Neuronal stem cell (in vitro differentiated cells): Measurements from ENCODE around the gene USP14. TPM values are rescaled to one million over a fixed set of nuclear protein-coding genes. Genes with fewer than 3 reads are reported as not detected.

Experiments used
- DNase-seq: peaks from one replicate; pipeline ENCODE4 v3.0.0-alpha.2; 2013; ENCODE audit warnings: low spot score
- H2AFZ ChIP-seq: one replicate; pipeline ENCODE4 v1.6.1; 2013; ENCODE audit warnings: mild to moderate bottlenecking, low read length, inconsistent platforms
- H2AK5ac ChIP-seq: 2 replicates; pipeline ENCODE4 v1.6.1; 2013; ENCODE audit warnings: low read depth, mild to moderate bottlenecking, inconsistent platforms, low read length, moderate library complexity, mixed read lengths
- H2BK120ac ChIP-seq: 2 replicates; pipeline ENCODE4 v1.6.1; 2013; ENCODE audit warnings: low read depth, mild to moderate bottlenecking, inconsistent platforms, low read length, moderate library complexity, mixed read lengths
- H2BK12ac ChIP-seq: one replicate; pipeline ENCODE4 v1.6.1; 2013; ENCODE audit warnings: low read length, inconsistent platforms
- H2BK15ac ChIP-seq: 2 replicates; pipeline ENCODE4 v1.6.1; 2013; ENCODE audit warnings: mild to moderate bottlenecking, low read length, inconsistent platforms, mixed read lengths
- H2BK5ac ChIP-seq: one replicate; pipeline ENCODE4 v1.6.1; 2013; ENCODE audit warnings: inconsistent platforms, mild to moderate bottlenecking, low read length, moderate library complexity
- H3K14ac ChIP-seq: one replicate; pipeline ENCODE4 v1.6.1; 2013; ENCODE audit warnings: low read length, inconsistent platforms
- H3K18ac ChIP-seq: 2 replicates; pipeline ENCODE4 v1.6.1; 2013; ENCODE audit warnings: low read length, inconsistent platforms
- H3K23ac ChIP-seq: 2 replicates; pipeline ENCODE4 v1.6.1; 2013; ENCODE audit warnings: low read depth, mild to moderate bottlenecking, mixed read lengths, low read length, inconsistent platforms; ENCODE audit not compliant: poor library complexity
- H3K27ac ChIP-seq: replicated peaks from 3 replicates; pipeline ENCODE4 v1.5.1; 2013; ENCODE audit warnings: low read length, inconsistent platforms
- H3K27me3 ChIP-seq, 3 experiments: 2 replicates each; pipeline ENCODE4 v1.6.1; 2013; ENCODE audit warnings: low read length in 3 of 3, mild to moderate bottlenecking in 2 of 3, inconsistent platforms in 1 of 3, low read depth in 1 of 3, mixed read lengths in 1 of 3, moderate library complexity in 1 of 3; ENCODE audit not compliant: control insufficient read depth in 3 of 3, insufficient read depth in 3 of 3
- H3K36me3 ChIP-seq, 2 donors: replicated peaks in 1 of 2; 2 replicates each; pipeline ENCODE4 v1.6.1; 2013; ENCODE audit warnings: low read length in 2 of 2; ENCODE audit not compliant: control insufficient read depth in 2 of 2, insufficient read depth in 2 of 2
- H3K4ac ChIP-seq: 2 replicates; pipeline ENCODE4 v1.6.1; 2013; ENCODE audit warnings: inconsistent platforms, mild to moderate bottlenecking, low read length, moderate library complexity
- H3K4me1 ChIP-seq, 2 donors: 1 replicate in 1 of 2; 2 replicates in 1 of 2; pipeline ENCODE4 v1.6.1; 2013; ENCODE audit warnings: low read length in 2 of 2, low read depth in 1 of 2; ENCODE audit not compliant: control insufficient read depth in 2 of 2, insufficient read depth in 1 of 2
- H3K4me2 ChIP-seq: one replicate; pipeline ENCODE4 v1.6.1; 2013; ENCODE audit warnings: mild to moderate bottlenecking, low read length, inconsistent platforms; ENCODE audit not compliant: insufficient read depth, poor library complexity, severe bottlenecking
- H3K4me3 ChIP-seq, 2 donors: 2 replicates each; pipeline ENCODE4 v1.5.1; 2013; ENCODE audit warnings: low read length in 2 of 2, mild to moderate bottlenecking in 2 of 2, inconsistent platforms in 1 of 2, moderate library complexity in 1 of 2
- H3K79me1 ChIP-seq: one replicate; pipeline ENCODE4 v1.6.1; 2013; ENCODE audit warnings: low read depth, mild to moderate bottlenecking, inconsistent platforms, low read length, moderate library complexity
- H3K9ac ChIP-seq: one replicate; pipeline ENCODE4 v1.6.1; 2013; ENCODE audit warnings: mild to moderate bottlenecking, low read depth, low read length, inconsistent platforms; ENCODE audit not compliant: poor library complexity
- H3K9me3 ChIP-seq, 2 donors: replicated peaks in 1 of 2; 2 replicates each; pipeline versions ENCODE3 to v1.6.1; 2013; ENCODE audit warnings: low read length in 2 of 2, mild to moderate bottlenecking in 2 of 2, inconsistent platforms in 1 of 2, low read depth in 1 of 2, mixed read lengths in 1 of 2, moderate library complexity in 1 of 2; ENCODE audit not compliant: control insufficient read depth in 2 of 2, insufficient read depth in 1 of 2
- H4K8ac ChIP-seq: one replicate; pipeline ENCODE4 v1.6.1; 2013; ENCODE audit warnings: low read depth, mild to moderate bottlenecking, inconsistent platforms, low read length, moderate library complexity
- H4K91ac ChIP-seq: one replicate; pipeline ENCODE4 v1.6.1; 2013; ENCODE audit warnings: low read length, low read depth, mild to moderate bottlenecking, inconsistent platforms; ENCODE audit not compliant: poor library complexity
- WGBS, 2 donors: extraction: QIAGEN DNeasy Blood & Tissue Kit; methylation state at CpG; one replicate each; pipeline ENCODE4 v1.1.7; 2013; ENCODE audit warnings: missing lambda C conversion rate in 2 of 2, mixed read lengths in 1 of 2; ENCODE audit not compliant: insufficient read length in 2 of 2, insufficient replicate concordance in 1 of 2; ENCODE audit errors: extremely low coverage in 2 of 2; 5-methylcytosine and 5-hydroxymethylcytosine counted together
- small RNA-seq: library from polyadenylated mRNA; stranded (forward); fragments of <200 nt; extraction: miRNeasy Mini kit (QIAGEN cat#:217004); gene quantifications from one replicate; pipeline ENCODE3, GENCODE V24; 2013; ENCODE audit not compliant: insufficient read depth

USP14 gene

DNA sequence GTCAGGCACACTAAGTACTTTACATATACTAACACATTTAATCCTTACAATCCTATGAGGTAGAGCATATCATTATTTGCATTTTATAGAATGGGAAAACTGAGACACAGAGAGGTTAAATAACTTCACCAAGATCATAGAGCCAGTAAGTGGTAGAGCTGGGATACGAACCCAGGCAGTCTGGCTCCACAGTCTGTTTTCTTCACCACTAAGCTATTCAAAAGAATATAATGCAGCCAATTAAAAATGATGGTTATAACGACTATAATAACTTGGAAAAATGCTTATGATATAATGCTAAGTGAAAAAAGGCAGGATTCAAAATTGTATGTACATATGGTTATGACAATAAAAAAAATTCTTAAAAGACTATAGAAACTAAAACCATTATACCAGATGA, 102.2 kb downstream of the USP14 start:
- Histone ChIP-seq H4K8ac (no peak overlapping the region), H3K4me3 (no peak overlapping the region), H2AK5ac (no peak overlapping the region), H3K27me3 (no peaks in the 10 kb centered on the region), H2BK15ac (no peak overlapping the region), H3K27ac (no peak overlapping the region), H3K9ac (no peak overlapping the region), H3K23ac (no peak overlapping the region), H2BK12ac (no peak overlapping the region), H3K36me3 (peaks cover 23 to 98% of the 10 kb centered on the region in 2 donors), H2AFZ (no peak overlapping the region), H4K91ac (no peak overlapping the region), H2BK5ac (no peak overlapping the region), H3K79me1 (no peaks in the 10 kb centered on the region), H3K4me1 (no peaks in the 10 kb centered on the region), H3K9me3 (no peaks in the 10 kb centered on the region), H3K18ac (no peak overlapping the region), H3K4ac (no peak overlapping the region), H3K14ac (no peak overlapping the region), H2BK120ac (no peak overlapping the region), H3K4me2 (no peak overlapping the region)
- DNase-seq, result no peak
- WGBS, 2 donors, result no CpG with 5 or more reads among the region's 2 CpGs

DNA sequence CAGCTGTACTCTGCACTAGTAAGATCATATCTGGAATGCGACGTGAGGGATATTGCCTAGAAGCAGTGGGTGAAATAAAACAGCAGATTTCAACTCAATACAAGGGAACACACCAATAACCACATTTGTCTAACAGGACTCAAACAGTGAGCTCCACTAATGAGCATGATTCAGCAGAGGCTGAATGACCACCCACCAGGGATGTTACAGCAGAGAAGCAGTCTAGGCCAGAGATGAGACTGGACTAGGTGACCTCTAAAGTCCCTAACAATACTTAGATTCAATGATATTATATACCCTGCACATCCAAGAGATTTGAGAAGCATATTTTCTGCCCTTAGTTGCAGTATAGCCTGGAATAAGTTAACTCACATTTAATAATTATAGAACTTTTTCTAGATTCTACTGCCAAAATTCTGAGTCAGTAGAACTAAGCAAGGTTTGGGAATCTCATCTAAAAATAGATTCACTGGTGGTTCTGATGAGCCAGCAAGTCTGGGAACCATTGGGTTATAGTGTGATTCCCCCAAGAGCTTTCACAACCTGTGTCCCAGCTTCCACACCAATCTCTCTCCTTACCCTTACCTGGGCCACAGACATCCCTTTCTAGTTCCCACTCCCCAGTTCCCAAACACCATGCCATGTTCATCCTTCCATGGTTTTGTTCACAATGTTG, 103.2 kb downstream of the USP14 start:
- no peaks in the 10 kb centered on the region for H3K27me3 ChIP-seq
- no CpG with 5 or more reads among the region's 2 CpGs for whole genome bisulfite sequencing, 2 donors
- no peak overlapping the region for H3K4ac ChIP-seq
- no peak for DNase-seq
- no peak overlapping the region for H2BK12ac ChIP-seq
- H3K18ac ChIP-seq, result no peak overlapping the region
- no peak overlapping the region for H2BK120ac ChIP-seq
- H3K79me1 ChIP-seq, result no peaks in the 10 kb centered on the region
- H2BK15ac ChIP-seq, result no peak overlapping the region
- no peak overlapping the region for H2AK5ac ChIP-seq
- H2BK5ac ChIP-seq, result no peak overlapping the region
- no peaks in the 10 kb centered on the region for H3K9me3 ChIP-seq
- H3K36me3 ChIP-seq, result peaks cover 19 to 98% of the 10 kb centered on the region in 2 donors
- no peaks in the 10 kb centered on the region for H3K4me1 ChIP-seq
- H3K14ac ChIP-seq, result no peak overlapping the region
- no peak overlapping the region for H3K4me3 ChIP-seq
- H4K8ac ChIP-seq, result no peak overlapping the region
- H3K27ac ChIP-seq, result no peak overlapping the region
- no peak overlapping the region for H3K23ac ChIP-seq
- no peak overlapping the region for H3K9ac ChIP-seq
- H3K4me2 ChIP-seq, result no peak overlapping the region
- no peak overlapping the region for H2AFZ ChIP-seq
- no peak overlapping the region for H4K91ac ChIP-seq

Small RNAs within 50 kb of the gene (small RNA-seq; reads per million reads assigned to genes)
- not detected for gene MIR8078
